Glutamatergic neuron (in vitro differentiated cells): ENCODE results near the gene C16orf92. TPM values are rescaled to one million over a fixed set of nuclear protein-coding genes. Genes with fewer than 3 reads are reported as not detected.
A peak's percentile ranks its signal among the peaks of the same experiment; 100 is the strongest.

ENCODE experiments used
- DNase-seq: peaks from one replicate; pipeline ENCODE4 v3.0.0; 2022
- H3K27ac Mint-ChIP-seq: one replicate; pipeline ENCODE4 v1.8.0; 2020; ENCODE audit warnings: mild to moderate bottlenecking, mixed read lengths, inconsistent platforms; ENCODE audit not compliant: unreplicated experiment
- H3K27me3 Mint-ChIP-seq: one replicate; pipeline ENCODE4 v1.8.0; 2020; ENCODE audit warnings: mild to moderate bottlenecking, moderate library complexity, mixed read lengths, inconsistent platforms; ENCODE audit not compliant: unreplicated experiment
- H3K36me3 Mint-ChIP-seq: one replicate; pipeline ENCODE4 v1.8.0; 2020; ENCODE audit warnings: mild to moderate bottlenecking, mixed read lengths, inconsistent platforms; ENCODE audit not compliant: unreplicated experiment
- H3K4me1 Mint-ChIP-seq: one replicate; pipeline ENCODE4 v1.8.0; 2020; ENCODE audit warnings: mild to moderate bottlenecking, low read depth, mixed read lengths, inconsistent platforms; ENCODE audit not compliant: unreplicated experiment
- H3K4me3 Mint-ChIP-seq: one replicate; pipeline ENCODE4 v1.8.0; 2020; ENCODE audit warnings: mild to moderate bottlenecking, mixed read lengths, inconsistent platforms; ENCODE audit not compliant: unreplicated experiment
- H3K9me3 Mint-ChIP-seq: one replicate; pipeline ENCODE4 v1.8.0; 2020; ENCODE audit warnings: mild to moderate bottlenecking, moderate library complexity, mixed read lengths, inconsistent platforms; ENCODE audit not compliant: unreplicated experiment
- CTCF ChIP-seq: fragments of 200-600 bp; sonication (generic); IDR thresholded peaks from one replicate; pipeline ENCODE4 v1.5.0; 2021; ENCODE audit not compliant: partially characterized antibody, unreplicated experiment
- total RNA-seq: library from RNA; stranded (reverse); fragmentation: NEBNext Ultra II Directional; extraction: Animal tissue kit (Norgen Biotek cat#: 25700); gene quantifications from one replicate; pipeline ENCODE4 v1.2.1, GENCODE V29; 2021; ENCODE audit not compliant: unreplicated experiment

Gene C16orf92
- total RNA-seq, 1 donor from 2014 or later = not detected

GRCh38 chr16:29975811-29976511, 47.0 kb upstream of the C16orf92 start:
- H3K36me3 Mint-ChIP-seq = peaks cover 4% of the 10 kb centered on the region
- H3K4me1 Mint-ChIP-seq = peaks cover 25% of the 10 kb centered on the region
- peaks cover 7% of the 10 kb centered on the region for H3K27me3 Mint-ChIP-seq
- peak overlapping the region; percentile 94 for H3K4me3 Mint-ChIP-seq
- TF ChIP-seq CTCF = no peak
- no peak for DNase-seq
- H3K27ac Mint-ChIP-seq = peak overlapping the region; percentile 83
- peaks cover 18% of the 10 kb centered on the region for H3K9me3 Mint-ChIP-seq

GRCh38 chr16:29977063-29977825, 45.8 kb upstream of the C16orf92 start:
- Mint-ChIP-seq H3K4me1 (peaks cover 25% of the 10 kb centered on the region), H3K27ac (no peak overlapping the region), H3K4me3 (peak overlapping the region; percentile 57), H3K9me3 (peaks cover 18% of the 10 kb centered on the region), H3K27me3 (peaks cover 7% of the 10 kb centered on the region), H3K36me3 (peaks cover 4% of the 10 kb centered on the region)
- TF ChIP-seq CTCF = no peak
- DNase-seq = no peak

- Mint-ChIP-seq H3K27ac (no peak overlapping the region), H3K27me3 (peaks cover 8% of the 10 kb centered on the region), H3K9me3 (peaks cover 15% of the 10 kb centered on the region), H3K4me3 (no peak overlapping the region), H3K36me3 (peaks cover 4% of the 10 kb centered on the region), H3K4me1 (peaks cover 25% of the 10 kb centered on the region)
- no peak for DNase-seq
- no peak for TF ChIP-seq CTCF
These were observed 44.9 kb upstream of the C16orf92 start for GRCh38 chr16:29978081-29978480.

- no peak for DNase-seq
- no peak for TF ChIP-seq CTCF
- Mint-ChIP-seq H3K36me3 (peaks cover 7% of the 10 kb centered on the region), H3K9me3 (peaks cover 13% of the 10 kb centered on the region), H3K27me3 (peaks cover 8% of the 10 kb centered on the region), H3K4me3 (no peak overlapping the region), H3K27ac (no peak overlapping the region), H3K4me1 (peaks cover 25% of the 10 kb centered on the region)
These were observed 44.3 kb upstream of the C16orf92 start for GRCh38 chr16:29978564-29979270.
